B cell (primary cell): ENCODE measurements around the gene RAD51B. TPM values are rescaled to one million over a fixed set of nuclear protein-coding genes. Genes with fewer than 3 reads are reported as not detected.
A peak's percentile ranks its signal among the peaks of the same experiment; 100 is the strongest.

Experiments used
- ATAC-seq: fragments of 200-7000 bp; cut with Tn5 transposase; one replicate; pipeline ENCODE4 v1.10.0; 2021; ENCODE audit warnings: low read depth, mild to moderate bottlenecking, moderate number of reproducible peaks, moderate library complexity
- CTCF ChIA-PET: fragments of 350-600 bp; sonication (Branson Sonifier 250); formaldehyde crosslinking; loops from one replicate; lab custom pipeline; 2021; ENCODE audit warnings: antibody characterized with exemption, inconsistent platforms; lab: Charles Lee
- POLR2A ChIA-PET: fragments of 350-600 bp; sonication (Branson Sonifier 250); formaldehyde crosslinking; loops from one replicate; lab custom pipeline; 2021; ENCODE audit warnings: antibody characterized with exemption; lab: Charles Lee
- DNase-seq: peaks from one replicate; pipeline ENCODE4 v3.0.0; 2013
- H2AFZ ChIP-seq: 2 replicates; pipeline ENCODE4 v1.6.1; 2012; ENCODE audit warnings: mild to moderate bottlenecking, low read depth, low read length; ENCODE audit not compliant: insufficient read depth, poor library complexity, severe bottlenecking
- H3K27ac ChIP-seq, 2 donors: 1 replicate in 1 of 2; 2 replicates in 1 of 2; pipeline ENCODE4 v1.5.1; 2012 to 2013; ENCODE audit warnings: low read length in 2 of 2, mild to moderate bottlenecking in 2 of 2, moderate library complexity in 1 of 2
- H3K27me3 ChIP-seq, 4 experiments: fragments of 200-600 bp in 1 of 4; sonication (generic) in 1 of 4; replicated peaks in 1 of 4; 1 replicate in 2 of 4; 2 replicates in 2 of 4; pipeline versions ENCODE4 v1.6.1 to v1.7.0; 2013 to 2016; ENCODE audit warnings: low read length in 3 of 4, mild to moderate bottlenecking in 2 of 4, mixed read lengths in 1 of 4, moderate library complexity in 1 of 4; ENCODE audit not compliant: insufficient read depth in 4 of 4, control insufficient read depth in 3 of 4; ENCODE audit errors: control extremely low read depth in 1 of 4
- H3K36me3 ChIP-seq, 2 experiments: replicated peaks in 1 of 2; 1 replicate in 1 of 2; 2 replicates in 1 of 2; pipeline versions ENCODE4 v1.6.1 to v1.7.1; 2013; ENCODE audit warnings: low read length in 1 of 2; ENCODE audit not compliant: insufficient read depth in 2 of 2, control insufficient read depth in 1 of 2; ENCODE audit errors: control extremely low read depth in 1 of 2, extremely low read depth in 1 of 2
- H3K4me1 ChIP-seq, 2 donors: fragments of 200-600 bp in 1 of 2; sonication (generic) in 1 of 2; 1 replicate in 1 of 2; 2 replicates in 1 of 2; pipeline versions ENCODE4 v1.5.1 to v1.6.1; 2013 to 2017; ENCODE audit warnings: low read length in 2 of 2; ENCODE audit not compliant: control insufficient read depth in 2 of 2, insufficient read depth in 2 of 2
- H3K4me2 ChIP-seq: replicated peaks from 2 replicates; pipeline ENCODE3; 2012; ENCODE audit warnings: mild to moderate bottlenecking, low read depth, low read length; ENCODE audit not compliant: poor library complexity, severe bottlenecking
- H3K4me3 ChIP-seq, 5 experiments: fragments of 200-600 bp in 1 of 5; sonication (generic) in 1 of 5; 1 replicate in 3 of 5; 2 replicates in 2 of 5; pipeline versions ENCODE4 v1.5.1 to v1.7.0; 2011 to 2016; ENCODE audit warnings: low read length in 4 of 5, mild to moderate bottlenecking in 4 of 5, low read depth in 2 of 5, control low read depth in 1 of 5, moderate library complexity in 1 of 5; ENCODE audit not compliant: insufficient read depth in 1 of 5; ENCODE audit errors: control extremely low read depth in 1 of 5, extremely low read depth in 1 of 5
- H3K79me2 ChIP-seq: fragments of 200-600 bp; sonication (generic); one replicate; pipeline ENCODE4 v1.6.0; 2016; ENCODE audit warnings: low read length; ENCODE audit not compliant: control insufficient read depth, insufficient read depth
- H3K9ac ChIP-seq: fragments of 200-600 bp; sonication (generic); 2 replicates; pipeline ENCODE4 v1.6.1; 2017; ENCODE audit warnings: mild to moderate bottlenecking, low read length, moderate library complexity
- H3K9me3 ChIP-seq, 3 donors: one replicate each; pipeline versions ENCODE4 v1.6.1 to v1.7.1; 2013; ENCODE audit warnings: low read length in 2 of 3; ENCODE audit not compliant: control insufficient read depth in 2 of 3, insufficient read depth in 1 of 3; ENCODE audit errors: control extremely low read depth in 1 of 3
- H4K20me1 ChIP-seq: 2 replicates; pipeline ENCODE4 v1.6.0; 2012; ENCODE audit warnings: mild to moderate bottlenecking, low read length; ENCODE audit not compliant: insufficient read depth, control insufficient read depth, poor library complexity, severe bottlenecking
- H3K27ac Mint-ChIP-seq: one replicate; pipeline ENCODE4 v1.8.0; 2021; ENCODE audit warnings: mixed read lengths
- H3K27me3 Mint-ChIP-seq: one replicate; pipeline ENCODE4 v1.8.0; 2021; ENCODE audit warnings: mixed read lengths
- H3K4me1 Mint-ChIP-seq: one replicate; pipeline ENCODE4 v1.8.0; 2021; ENCODE audit warnings: mixed read lengths
- H3K4me3 Mint-ChIP-seq: one replicate; pipeline ENCODE4 v1.8.0; 2021; ENCODE audit warnings: mixed read lengths
- H3K9me3 Mint-ChIP-seq: one replicate; pipeline ENCODE4 v1.8.0; 2022; ENCODE audit warnings: mixed read lengths; ENCODE audit not compliant: insufficient read depth
- EZH2 ChIP-seq: IDR thresholded peaks from 2 replicates; pipeline ENCODE4 v1.6.1; 2012; ENCODE audit warnings: borderline replicate concordance, low read depth, mild to moderate bottlenecking, moderate library complexity, low read length; ENCODE audit not compliant: insufficient read depth, poor library complexity, severe bottlenecking
- WGBS: methylation state at CpG from one replicate; pipeline ENCODE4 v1.1.5; 2013; ENCODE audit warnings: missing lambda C conversion rate; ENCODE audit not compliant: insufficient coverage; 5-methylcytosine and 5-hydroxymethylcytosine counted together
- intact Hi-C: fragments of 100-400 bp; cut with micrococcal nuclease; formaldehyde crosslinking; loops from one replicate; pipeline ENCODE4 v1.10.0; 2022
- polyA plus RNA-seq: library from polyadenylated mRNA; depleted of rRNA; stranded (reverse); fragments of >200 nt; gene quantifications from 2 replicates; pipeline ENCODE4 v1.2.3, GENCODE V29; 2012
- total RNA-seq, 2 donors: library from RNA; stranded (reverse); fragments of 120-200 nt in 1 of 2; gene quantifications; 1 replicate in 1 of 2; 2 replicates in 1 of 2; pipeline versions ENCODE4 v1.2.3 to v1.2.4, GENCODE V29; 2013 to 2022
- TF ChIP-seq, protein P1 (sequence below): fragments of 200-600 bp; IDR thresholded peaks from one replicate; pipeline ENCODE4 v1.8.0; 2022; ENCODE audit warnings: antibody characterized with exemption, mild to moderate bottlenecking

RAD51B gene
- total and polyA plus RNA-seq, 2 donors (not counting 1 experiment from before 2014, with no cell fraction given): 6.5 to 60.6 TPM

DNA sequence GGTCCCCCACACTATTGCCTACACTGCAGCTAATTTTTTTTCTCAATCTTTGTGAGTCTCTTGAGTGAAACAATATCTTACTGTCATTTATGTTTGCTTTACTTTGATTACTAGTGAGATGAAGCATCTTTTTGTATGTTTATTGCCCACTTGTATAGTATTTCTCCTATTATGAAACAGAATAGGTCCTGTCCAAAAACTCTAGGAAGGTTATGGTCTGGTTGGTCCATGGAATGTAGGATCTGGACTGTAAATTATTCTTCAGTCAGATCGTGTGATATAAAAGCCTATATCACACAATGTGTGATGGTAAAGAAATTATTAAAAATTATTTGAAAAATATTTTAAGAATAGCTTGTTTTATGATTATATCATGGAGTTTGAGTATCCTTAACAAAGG, 538.9 kb downstream of the RAD51B start:
- no peak for ATAC-seq
- intact Hi-C loops: no loop called here
- H3K36me3 ChIP-seq: no peaks in the 10 kb centered on the region
- peaks cover 45 to 47% of the 10 kb centered on the region in 2 donors for H3K4me1 ChIP-seq
- ChIA-PET POLR2A (interaction anchor here (0.9 to 1.1 kb wide), 3 partner anchors 14 to 458 kb away, joined by 3 to 4 read pairs (median 3); no protein-coding TSS in a partner anchor), CTCF (interaction anchor here (0.6 to 1.9 kb wide), 5 partner anchors 9 to 430 kb away, joined by 3 to 7 read pairs (median 3); no protein-coding TSS in a partner anchor)
- H3K27me3 ChIP-seq: no peaks in the 10 kb centered on the region
- H3K9me3 ChIP-seq: no peaks in the 10 kb centered on the region
- H3K9ac ChIP-seq: no peak overlapping the region
- H3K79me2 ChIP-seq: no peaks in the 10 kb centered on the region
- peak overlapping the region; percentile 72 for H3K4me3 Mint-ChIP-seq
- no peak for TF ChIP-seq EZH2
- TF ChIP-seq, protein P1, sequence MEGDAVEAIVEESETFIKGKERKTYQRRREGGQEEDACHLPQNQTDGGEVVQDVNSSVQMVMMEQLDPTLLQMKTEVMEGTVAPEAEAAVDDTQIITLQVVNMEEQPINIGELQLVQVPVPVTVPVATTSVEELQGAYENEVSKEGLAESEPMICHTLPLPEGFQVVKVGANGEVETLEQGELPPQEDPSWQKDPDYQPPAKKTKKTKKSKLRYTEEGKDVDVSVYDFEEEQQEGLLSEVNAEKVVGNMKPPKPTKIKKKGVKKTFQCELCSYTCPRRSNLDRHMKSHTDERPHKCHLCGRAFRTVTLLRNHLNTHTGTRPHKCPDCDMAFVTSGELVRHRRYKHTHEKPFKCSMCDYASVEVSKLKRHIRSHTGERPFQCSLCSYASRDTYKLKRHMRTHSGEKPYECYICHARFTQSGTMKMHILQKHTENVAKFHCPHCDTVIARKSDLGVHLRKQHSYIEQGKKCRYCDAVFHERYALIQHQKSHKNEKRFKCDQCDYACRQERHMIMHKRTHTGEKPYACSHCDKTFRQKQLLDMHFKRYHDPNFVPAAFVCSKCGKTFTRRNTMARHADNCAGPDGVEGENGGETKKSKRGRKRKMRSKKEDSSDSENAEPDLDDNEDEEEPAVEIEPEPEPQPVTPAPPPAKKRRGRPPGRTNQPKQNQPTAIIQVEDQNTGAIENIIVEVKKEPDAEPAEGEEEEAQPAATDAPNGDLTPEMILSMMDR: no peak
- peak overlapping the region; percentile 95 for H3K27ac Mint-ChIP-seq
- H2AFZ ChIP-seq: no peak overlapping the region
- DNase-seq: no peak
- no peak overlapping the region for H3K4me3 ChIP-seq
- no CpG with 5 or more reads among the region's 1 CpG for WGBS
- no peaks in the 10 kb centered on the region for H4K20me1 ChIP-seq
- H3K4me2 ChIP-seq: no peak overlapping the region
- peaks cover 4% of the 10 kb centered on the region for H3K9me3 Mint-ChIP-seq
- no peaks in the 10 kb centered on the region for H3K27me3 Mint-ChIP-seq
- peaks cover 53% of the 10 kb centered on the region for H3K4me1 Mint-ChIP-seq
- peak overlapping the region in 1 of 2 donors; percentile 71 for H3K27ac ChIP-seq

DNA sequence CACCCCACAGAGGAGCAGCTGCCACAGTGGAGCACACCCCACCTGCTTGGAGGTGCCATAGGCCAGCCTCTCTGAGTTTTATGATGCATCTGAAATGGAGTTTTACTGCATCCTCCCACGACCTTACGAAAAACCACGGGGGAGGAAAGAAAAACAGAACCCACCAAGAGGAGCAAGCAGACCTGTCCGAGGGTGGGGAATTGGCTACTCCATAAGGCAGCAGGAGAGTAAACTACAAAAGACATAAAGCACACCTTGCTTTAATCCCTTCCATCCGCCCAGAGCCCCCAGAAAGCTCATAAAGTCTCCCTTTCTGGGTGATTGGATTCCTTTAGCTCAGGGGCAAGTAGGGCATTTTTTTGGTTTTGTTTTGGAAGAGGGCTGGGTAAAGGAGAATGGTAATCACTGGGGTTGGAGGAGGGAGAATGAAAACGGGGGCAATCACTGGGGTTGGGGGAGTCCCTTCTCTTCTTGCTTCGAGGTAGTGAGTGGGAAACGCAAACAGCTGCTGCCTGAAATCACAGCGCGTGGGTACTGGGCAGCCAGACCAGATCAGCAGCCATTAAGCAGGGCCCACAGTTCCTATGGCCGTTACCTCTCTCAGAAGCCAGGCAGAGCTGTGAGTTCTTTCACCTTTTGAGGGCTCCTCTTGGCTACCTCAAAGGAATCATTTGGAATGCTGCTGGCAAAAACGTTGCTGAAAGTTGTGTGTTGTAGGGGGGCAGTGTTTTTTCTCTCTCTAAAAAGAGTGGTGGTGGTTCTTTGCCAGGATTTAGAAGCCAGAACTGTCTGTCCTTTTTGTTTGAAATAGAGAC, 539.6 kb downstream of the RAD51B start:
- Histone ChIP-seq H3K79me2 (no peaks in the 10 kb centered on the region), H3K4me1 (peaks cover 53 to 55% of the 10 kb centered on the region in 2 donors), H3K27ac (peak overlapping the region; percentile 66 to 71), H3K4me2 (peak overlapping the region; percentile 63), H3K9me3 (peaks cover 0 to 6% (median 0%) of the 10 kb centered on the region in 3 donors), H3K4me3 (peak overlapping the region in 1 of 5 experiments; percentile 35), H3K36me3 (no peaks in the 10 kb centered on the region), H3K9ac (peak overlapping the region; percentile 43), H2AFZ (peak overlapping the region; percentile 76), H4K20me1 (no peaks in the 10 kb centered on the region), H3K27me3 (no peaks in the 10 kb centered on the region)
- DNase-seq (no peak), ATAC-seq (peak; percentile 37)
- peaks cover 4% of the 10 kb centered on the region for H3K9me3 Mint-ChIP-seq
- ChIA-PET CTCF (interaction anchor here (1.0 to 1.9 kb wide), 5 partner anchors 8 to 429 kb away, joined by 3 to 7 read pairs (median 3); no protein-coding TSS in a partner anchor), POLR2A (interaction anchor here (0.5 to 1.1 kb wide), 4 partner anchors 13 to 457 kb away, joined by 3 to 11 read pairs (median 4); no protein-coding TSS in a partner anchor)
- TF ChIP-seq, protein P1: no peak
- no peak for TF ChIP-seq EZH2
- H3K4me1 Mint-ChIP-seq: peaks cover 60% of the 10 kb centered on the region
- intact Hi-C loops: no loop called here
- peak overlapping the region; percentile 95 for H3K27ac Mint-ChIP-seq
- no peaks in the 10 kb centered on the region for H3K27me3 Mint-ChIP-seq
- WGBS: 61% methylated on average over 5 of the region's 12 CpGs
- H3K4me3 Mint-ChIP-seq: peak overlapping the region; percentile 72
